Activated CD4-positive, alpha-beta T cell treated with anti-CD3 and anti-CD28 coated beads, Interleukin-2, Interleukin-6, amounts not matched to agents 100 ng/mL and 50 ng/mL, durations not matched to agents 16 hours and 8 hours (primary cell): ENCODE measurements around the gene MTOR.
"Not testable (repeated sequence)": the region's sequence is repeated elsewhere in the genome, so short reads cannot be mapped to it uniquely, and the experiment has no call there.

Source experiments
- DNase-seq: peaks from one replicate; pipeline ENCODE4 v3.0.0-alpha.2; 2020

The MTOR gene

DNA sequence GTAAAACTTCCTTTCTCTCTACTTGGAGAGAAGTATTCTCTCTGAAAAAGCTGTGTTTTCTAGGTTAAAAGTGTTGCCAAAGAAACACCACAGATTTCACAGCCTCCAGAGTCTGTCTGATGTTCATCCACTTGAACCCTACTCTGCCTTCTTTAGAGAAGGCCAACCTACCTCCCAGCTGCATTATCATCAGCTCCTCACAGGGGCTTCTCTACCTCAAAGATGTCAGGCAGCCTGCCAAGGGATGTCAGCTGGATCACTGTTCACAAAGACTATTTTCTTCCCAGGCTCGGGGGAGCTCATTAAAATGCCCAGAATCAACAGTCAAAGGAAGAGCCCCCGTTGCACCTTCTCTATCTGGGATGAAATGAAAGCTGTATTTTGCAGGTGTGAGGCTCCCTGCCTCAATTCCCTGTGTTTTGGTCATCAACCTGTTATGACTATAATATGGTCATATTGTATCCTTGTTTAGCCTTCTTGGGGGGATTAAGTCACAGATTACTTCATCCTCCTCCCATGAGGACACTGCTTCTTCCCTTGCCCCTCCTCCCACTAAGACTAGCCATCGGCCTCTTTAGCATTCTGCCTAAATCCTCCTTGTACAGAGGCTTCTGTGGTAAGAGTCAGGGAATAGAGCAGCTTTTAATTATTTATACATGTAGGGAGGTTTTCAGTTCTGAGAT lies 47.5 kb downstream of the MTOR start:
- no peak for DNase-seq

- no peak for DNase-seq
Measured at GRCh38 chr1:11211925-11212587, 50.3 kb downstream of the MTOR start.

DNA sequence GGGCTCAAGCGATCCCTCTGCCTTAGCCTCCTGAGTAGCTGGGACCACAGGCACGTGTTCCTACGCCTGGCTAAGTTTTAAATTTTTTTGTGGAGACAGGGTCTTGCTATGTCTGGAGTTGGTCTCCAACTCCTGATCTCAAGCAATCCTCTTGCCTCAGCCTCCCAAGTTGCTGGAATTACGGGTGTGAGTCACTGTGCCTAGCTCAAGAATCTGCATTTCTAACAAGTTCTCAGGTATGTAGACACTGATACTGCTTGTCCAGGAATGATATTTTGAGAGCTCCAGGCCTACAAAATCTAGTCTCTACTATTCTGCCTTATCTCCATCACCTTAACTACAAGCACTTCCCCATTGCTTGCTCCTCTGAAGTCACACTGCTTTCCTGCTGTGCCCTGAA lies 50.9 kb downstream of the MTOR start:
- DNase-seq = no peak

DNA sequence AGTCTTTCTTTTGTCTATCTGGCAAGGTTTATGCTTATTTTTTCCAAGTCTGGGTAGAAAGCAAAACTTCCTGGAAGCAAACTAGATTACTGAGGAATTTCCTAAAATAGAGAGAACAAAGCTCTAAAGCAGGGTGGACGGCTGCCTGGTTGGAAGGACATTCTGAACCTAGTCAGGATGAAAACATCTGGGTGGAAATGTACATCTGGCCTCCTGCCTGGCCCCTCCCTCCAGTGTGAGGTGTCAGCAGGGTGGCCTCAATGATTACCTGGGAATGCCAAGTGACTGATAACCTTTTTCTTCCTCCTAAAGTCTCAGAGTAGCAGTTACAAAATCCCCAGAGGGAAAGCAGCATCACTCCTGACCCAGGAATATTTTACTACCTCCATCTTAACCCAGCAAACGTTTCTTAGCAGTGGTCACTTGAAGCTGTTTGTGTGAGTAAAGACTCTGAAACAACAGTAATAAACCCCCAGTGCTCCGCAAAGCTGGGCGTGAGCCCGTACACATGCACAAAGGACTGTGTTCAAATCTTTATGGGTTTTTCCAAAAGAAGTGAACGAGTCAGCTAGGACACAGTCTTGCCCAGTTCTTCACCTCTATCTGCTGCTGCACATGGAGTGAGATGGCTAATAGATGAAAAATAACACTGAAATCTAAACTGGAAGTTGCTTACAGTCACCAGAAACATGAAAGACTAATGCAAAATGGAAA lies 54.3 kb downstream of the MTOR start:
- no peak for DNase-seq

DNA sequence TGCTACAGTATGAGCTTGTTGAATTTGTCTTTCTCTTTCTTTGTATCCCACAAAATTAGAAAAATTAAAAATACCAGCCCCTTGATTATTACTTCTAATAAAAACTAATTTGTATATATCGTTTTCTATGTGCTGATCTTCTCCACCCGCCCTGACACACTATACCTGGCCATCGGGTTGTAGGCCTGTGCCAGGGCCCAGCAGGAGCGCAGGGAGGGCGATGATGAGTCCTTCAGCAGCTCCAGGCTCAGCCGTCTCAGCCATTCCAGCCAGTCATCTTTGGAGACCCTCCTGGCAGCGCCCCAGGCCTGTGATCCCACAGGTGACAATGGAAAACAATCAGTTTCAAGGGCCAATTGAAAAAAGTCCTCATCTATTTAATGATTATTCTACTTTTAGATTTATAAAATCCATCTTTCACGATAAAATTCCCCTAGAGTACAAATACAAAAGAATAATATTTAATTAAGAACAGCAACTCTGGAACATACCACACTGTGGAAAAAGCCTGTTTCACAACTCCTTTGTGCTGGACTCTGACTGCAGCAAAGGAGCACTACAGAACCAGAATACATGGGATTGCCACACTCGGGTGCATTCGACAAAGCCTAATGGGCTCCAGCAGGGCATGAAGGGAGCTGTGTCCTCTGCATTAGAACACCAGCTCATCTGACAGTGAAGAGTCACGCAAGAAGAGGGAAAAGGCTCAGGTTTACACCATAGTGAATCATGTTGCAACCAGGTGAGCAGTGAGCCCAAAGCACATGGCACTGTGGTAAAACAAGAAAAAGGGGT lies 57.8 kb downstream of the MTOR start:
- no peak for DNase-seq

DNA sequence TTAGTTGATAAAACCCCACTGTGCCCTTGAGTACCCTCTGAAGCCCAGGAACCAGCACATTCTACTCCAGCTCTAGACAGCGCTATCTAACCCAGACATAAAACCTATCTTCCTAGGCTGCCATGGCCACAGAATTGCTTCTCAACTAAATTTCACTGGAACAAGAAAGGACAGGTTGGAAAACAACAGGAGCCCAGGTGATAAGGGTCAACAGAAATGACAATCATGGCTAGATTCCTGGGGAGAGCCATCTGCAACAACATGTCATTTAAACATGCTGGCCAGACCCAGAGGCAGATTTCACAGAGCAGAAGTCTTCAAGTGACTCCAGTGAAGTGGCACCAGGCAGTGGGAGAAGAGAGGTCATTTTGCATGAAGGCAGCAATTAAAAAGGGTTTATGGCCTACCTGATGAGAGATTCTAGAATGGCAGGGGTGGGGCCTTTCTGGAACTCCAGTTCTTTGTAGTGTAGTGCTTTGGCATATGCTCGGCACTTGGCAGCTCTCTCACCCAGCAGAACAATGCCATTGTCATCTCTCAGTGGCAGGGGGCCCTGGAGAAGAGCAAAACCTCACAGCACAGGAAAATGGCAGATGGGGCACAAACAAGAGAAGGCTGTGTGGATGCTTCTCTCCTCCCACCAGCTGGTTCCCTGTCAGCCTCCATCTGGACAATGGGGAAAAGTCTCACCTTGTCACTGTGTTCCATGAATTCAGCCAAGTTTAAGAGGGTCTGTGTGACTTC lies 63.3 kb downstream of the MTOR start:
- DNase-seq = no peak

- no peak for DNase-seq
Measured at GRCh38 chr1:11198257-11198656, 64.1 kb downstream of the MTOR start.

DNA sequence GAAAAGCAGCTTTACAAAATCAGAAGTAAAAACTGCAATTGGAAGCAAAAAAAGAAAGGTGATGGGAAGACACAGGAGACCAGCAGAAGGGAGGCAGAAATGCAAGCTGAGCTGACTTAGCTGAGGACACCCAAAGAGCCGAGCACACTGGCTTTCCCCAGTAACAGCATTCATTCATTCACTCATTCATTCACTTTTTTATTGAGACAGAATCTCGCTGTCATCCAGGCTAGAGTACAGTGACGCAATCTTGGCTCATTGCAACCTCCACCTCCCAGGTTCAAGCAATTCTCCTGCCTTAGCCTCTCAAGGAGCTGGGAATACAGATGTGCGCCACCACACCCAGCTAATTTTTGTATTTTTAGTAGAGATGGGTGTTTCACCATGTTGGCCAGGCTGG lies 65.0 kb downstream of the MTOR start:
- no peak for DNase-seq

DNA sequence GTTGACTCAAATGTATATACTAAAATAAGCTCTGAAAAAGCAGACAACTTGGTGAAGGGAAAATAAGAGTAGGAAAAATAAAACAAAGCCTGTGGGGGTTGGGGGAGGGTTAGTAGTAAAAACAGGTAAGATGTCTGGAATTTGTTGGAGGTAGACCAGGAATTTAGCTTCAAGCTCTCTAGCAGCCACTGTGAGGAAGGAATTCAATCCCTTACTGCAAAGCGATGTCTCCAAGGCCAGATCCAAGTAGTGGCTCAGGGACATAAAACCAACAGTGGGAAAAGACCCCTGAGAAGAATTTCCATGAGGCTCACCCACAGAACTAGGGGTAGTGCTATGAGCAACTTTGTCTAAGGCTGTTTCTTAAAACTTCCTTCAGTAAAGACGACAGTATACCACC lies 65.4 kb downstream of the MTOR start:
- DNase-seq = no peak

DNA sequence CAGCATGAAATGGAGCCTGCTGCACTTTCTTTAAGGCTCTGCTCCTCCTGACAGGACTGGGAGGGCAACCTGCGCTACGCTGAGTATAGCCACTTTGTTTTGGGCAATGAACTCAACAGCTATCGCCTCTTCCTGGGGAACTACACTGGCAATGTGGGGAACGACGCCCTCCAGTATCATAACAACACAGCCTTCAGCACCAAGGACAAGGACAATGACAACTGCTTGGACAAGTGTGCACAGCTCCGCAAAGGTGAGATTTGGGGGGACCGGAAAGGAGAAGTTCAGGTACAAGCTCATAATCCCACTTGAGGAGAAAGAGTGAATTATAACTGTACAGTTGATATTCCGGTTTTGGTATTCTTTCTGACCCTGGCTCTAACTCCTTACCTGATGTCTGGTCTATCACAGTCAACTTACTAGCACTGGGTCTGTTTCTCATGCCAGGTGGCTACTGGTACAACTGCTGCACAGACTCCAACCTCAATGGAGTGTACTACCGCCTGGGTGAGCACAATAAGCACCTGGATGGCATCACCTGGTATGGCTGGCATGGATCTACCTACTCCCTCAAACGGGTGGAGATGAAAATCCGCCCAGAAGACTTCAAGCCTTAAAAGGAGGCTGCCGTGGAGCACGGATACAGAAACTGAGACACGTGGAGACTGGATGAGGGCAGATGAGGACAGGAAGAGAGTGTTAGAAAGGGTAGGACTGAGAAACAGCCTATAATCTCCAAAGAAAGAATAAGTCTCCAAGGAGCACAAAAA lies 67.8 kb downstream of the MTOR start:
- no peak for DNase-seq

DNA sequence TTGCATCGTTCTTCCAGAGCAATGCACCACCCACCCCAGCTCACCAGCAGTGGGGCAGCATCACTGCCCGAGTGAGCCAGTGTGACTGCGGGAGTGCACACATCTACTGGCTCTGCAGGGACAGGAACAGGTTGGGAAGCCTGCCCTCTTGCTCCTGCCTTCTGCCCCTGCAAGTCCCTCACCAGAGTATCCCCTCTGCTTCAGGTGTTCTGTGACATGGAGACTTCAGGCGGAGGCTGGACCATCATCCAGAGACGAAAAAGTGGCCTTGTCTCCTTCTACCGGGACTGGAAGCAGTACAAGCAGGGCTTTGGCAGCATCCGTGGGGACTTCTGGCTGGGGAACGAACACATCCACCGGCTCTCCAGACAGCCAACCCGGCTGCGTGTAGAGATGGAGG lies 69.0 kb downstream of the MTOR start:
- DNase-seq = no peak

GRCh38 chr1:11188858-11189451 lies 73.4 kb downstream of the MTOR start, which contains the start of gene ANGPTL7:
Gene ANGPTL7, plus strand, starts transcription at chr1:11189355. Its CDS starts 225 bp downstream, at chr1:11189580.
- no peak for DNase-seq

DNA sequence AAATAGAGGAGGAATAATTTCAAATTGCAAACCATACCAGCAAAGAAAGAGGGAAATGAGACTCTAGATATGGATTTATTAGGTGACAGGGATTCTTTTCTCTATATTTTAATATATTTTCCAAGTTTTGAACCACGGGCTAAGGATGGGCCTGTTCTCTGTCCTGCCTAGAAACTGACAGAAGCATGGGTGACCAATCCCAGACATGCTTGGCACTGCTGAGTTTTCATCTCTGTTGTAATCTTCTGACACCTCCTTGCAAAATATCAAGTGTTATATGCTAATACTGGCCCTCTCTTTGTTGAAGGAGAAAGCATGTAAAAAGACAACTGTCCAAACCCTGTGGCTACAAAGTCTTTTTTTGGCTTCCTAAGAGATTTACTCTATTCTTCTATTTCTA lies 74.0 kb downstream of the MTOR start:
- DNase-seq = no peak

DNA sequence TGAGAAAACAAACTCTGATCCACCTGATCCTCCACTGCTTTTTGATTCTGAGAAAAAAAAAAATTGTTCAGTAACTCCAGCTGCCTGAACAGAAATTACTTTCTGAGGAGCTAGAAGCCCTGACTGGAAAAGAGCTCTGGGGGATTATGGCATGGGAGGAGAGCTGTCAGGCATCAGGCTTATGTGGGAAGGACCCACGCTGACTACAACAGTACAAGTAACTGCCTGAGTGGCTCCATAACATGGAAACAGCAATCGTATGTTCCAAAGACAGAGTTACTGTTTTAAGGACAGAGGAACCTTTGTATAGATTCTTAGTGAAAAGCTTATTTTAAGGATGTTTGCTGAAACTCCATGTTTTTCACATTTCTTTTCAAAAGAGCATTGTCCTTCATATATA lies 74.4 kb downstream of the MTOR start:
- no peak for DNase-seq

DNA sequence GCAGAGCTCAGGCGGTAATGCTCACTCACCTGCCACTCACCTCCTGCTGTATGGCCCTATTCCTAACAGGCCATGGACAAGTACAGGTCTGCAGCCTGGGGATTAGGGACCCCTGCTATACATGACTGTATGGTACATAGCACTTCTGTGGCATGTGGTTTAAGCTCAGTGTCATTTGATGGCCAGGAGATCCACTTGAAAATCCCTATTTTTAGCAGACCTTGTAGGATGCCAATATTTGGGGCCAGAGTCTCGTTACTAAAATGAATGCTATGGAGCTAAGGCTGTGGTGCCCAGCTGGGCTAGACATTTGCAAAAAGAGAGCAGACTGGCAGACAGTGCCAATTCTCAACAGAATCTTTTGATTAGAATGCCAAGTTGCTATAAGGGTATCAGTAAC lies 74.9 kb downstream of the MTOR start:
- DNase-seq = no peak

- no peak for DNase-seq
Measured at GRCh38 chr1:11187000-11187399, 75.4 kb downstream of the MTOR start.

- no peak for DNase-seq
Measured at GRCh38 chr1:11184973-11185372, 77.4 kb downstream of the MTOR start.

GRCh38 chr1:11182884-11183283 lies 79.5 kb downstream of the MTOR start:
- DNase-seq = no peak

- no peak for DNase-seq
Measured at GRCh38 chr1:11180342-11180744, 82.0 kb downstream of the MTOR start.

DNA sequence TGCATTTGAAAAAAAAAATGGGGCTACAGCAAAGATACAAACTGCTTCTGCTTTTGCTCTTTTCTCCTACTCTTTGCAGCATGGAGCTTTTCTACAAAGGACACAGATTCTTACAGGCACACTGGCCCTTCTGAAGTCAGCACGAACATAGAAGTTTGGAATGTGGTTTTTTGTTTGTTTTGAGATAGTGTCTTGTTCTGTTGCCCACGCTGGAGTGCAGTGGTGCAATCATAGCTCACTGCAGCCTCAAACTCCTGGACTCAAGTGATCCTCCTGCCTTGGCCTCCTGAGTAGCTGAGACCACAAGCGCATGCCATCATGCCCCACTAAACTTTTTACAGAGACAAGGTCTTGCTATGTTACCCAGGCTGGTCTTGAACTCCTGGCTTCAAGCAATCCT lies 82.6 kb downstream of the MTOR start:
- DNase-seq = not testable (repeated sequence)

DNA sequence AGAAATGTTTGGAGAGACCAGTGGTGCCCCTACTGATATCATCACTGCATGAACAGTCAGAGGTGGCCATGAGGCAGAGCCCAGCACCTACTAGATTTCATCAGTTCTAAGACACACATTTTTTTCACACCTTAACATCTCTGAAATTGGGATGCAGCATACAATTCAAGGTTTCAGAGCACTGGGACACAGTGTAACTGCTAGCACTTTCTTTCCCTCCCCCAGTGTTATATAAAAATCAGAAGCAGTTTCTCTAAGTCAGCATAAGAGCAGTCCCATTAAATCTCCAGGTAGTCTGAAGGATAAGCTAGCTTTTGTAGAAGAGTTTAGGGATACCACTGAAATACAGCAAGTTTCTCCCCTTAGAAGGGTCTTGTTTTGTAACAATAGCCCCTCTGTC lies 83.2 kb downstream of the MTOR start:
- DNase-seq = no peak
